ENCODE data around the gene GPRC5B. TPM values are rescaled to one million over a fixed set of nuclear protein-coding genes. Genes with fewer than 3 reads are reported as not detected.
A peak's percentile ranks its signal among the peaks of the same experiment; 100 is the strongest.

GPRC5B gene
- total and polyA plus RNA-seq, 9 donors: 24.3 to 99.9 (median 46.9) TPM

DNA sequence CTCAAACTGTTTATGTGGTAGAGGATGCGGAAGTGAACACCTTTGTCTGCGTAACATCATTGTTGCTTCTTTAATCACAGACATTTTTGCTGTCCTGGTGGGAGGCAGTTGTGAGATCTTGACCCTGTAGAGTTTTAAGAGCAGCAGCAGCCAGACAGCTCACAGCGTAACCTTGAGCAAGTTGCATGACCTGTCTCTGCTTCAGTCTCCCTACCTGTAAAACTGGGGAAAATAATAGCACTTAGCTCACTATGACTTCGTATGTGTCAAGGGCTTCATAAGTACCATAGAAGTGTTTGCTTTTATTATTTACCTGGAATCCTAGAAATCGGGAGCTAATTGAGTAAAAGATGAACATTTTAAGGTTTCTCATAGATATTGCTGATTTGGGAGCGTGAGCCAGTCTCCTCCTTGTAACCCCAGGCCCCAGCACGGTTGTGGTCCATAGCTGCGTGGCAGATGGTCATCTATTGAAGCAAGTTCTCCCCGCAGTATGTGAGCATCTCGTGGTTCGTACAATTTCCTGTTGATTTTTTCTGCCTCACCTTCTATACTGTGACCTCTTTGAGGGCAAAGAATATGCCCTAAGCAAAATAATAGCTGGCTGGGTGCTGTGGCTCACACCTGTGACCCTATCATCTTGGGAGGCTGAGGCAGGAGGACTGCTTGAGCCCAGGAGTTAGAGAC is 34.4 kb downstream of the GPRC5B start:
- 92 to 95% (median 95%) methylated on average over 11 of the region's 11 CpGs for WGBS, 3 donors
- Histone ChIP-seq H3K9me3 (no peaks in the 10 kb centered on the region), H3K36me3 (no peaks in the 10 kb centered on the region), H3K27me3 (no peaks in the 10 kb centered on the region), H3K27ac (no peak overlapping the region), H3K4me3 (no peak overlapping the region), H3K4me1 (ENCODE audit: insufficient read depth) (no peaks in the 10 kb centered on the region)
- intact Hi-C loops (cut with DNase I): no loop called here
- no peak for DNase-seq
- no peak for TF ChIP-seq POLR2A (IDR thresholded peaks at IDR 0.05)
- TF ChIP-seq, protein P1, sequence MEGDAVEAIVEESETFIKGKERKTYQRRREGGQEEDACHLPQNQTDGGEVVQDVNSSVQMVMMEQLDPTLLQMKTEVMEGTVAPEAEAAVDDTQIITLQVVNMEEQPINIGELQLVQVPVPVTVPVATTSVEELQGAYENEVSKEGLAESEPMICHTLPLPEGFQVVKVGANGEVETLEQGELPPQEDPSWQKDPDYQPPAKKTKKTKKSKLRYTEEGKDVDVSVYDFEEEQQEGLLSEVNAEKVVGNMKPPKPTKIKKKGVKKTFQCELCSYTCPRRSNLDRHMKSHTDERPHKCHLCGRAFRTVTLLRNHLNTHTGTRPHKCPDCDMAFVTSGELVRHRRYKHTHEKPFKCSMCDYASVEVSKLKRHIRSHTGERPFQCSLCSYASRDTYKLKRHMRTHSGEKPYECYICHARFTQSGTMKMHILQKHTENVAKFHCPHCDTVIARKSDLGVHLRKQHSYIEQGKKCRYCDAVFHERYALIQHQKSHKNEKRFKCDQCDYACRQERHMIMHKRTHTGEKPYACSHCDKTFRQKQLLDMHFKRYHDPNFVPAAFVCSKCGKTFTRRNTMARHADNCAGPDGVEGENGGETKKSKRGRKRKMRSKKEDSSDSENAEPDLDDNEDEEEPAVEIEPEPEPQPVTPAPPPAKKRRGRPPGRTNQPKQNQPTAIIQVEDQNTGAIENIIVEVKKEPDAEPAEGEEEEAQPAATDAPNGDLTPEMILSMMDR (IDR thresholded peaks at IDR 0.05): no peak
- no peak for TF ChIP-seq EP300 (IDR thresholded peaks at IDR 0.05)

GRCh38 chr16:19848756-19849155 is 35.9 kb downstream of the GPRC5B start:
- H3K27ac ChIP-seq: no peak overlapping the region
- TF ChIP-seq, protein P1 (IDR thresholded peaks at IDR 0.05): no peak
- TF ChIP-seq EP300 (IDR thresholded peaks at IDR 0.05): no peak
- no peak for TF ChIP-seq POLR2A (IDR thresholded peaks at IDR 0.05)
- no peak for DNase-seq
- H3K4me3 ChIP-seq: no peak overlapping the region
- no peaks in the 10 kb centered on the region for H3K9me3 ChIP-seq
- peaks cover 3% of the 10 kb centered on the region for H3K4me1 ChIP-seq (ENCODE audit: insufficient read depth)
- intact Hi-C loops (cut with DNase I): no loop called here
- WGBS, 3 donors: 90 to 94% (median 91%) methylated on average over 3 of the region's 3 CpGs
- no peaks in the 10 kb centered on the region for H3K36me3 ChIP-seq
- H3K27me3 ChIP-seq: no peaks in the 10 kb centered on the region

- intact Hi-C loops (cut with DNase I): no loop called here
- no peak for DNase-seq
- Histone ChIP-seq H3K36me3 (no peaks in the 10 kb centered on the region), H3K27me3 (no peaks in the 10 kb centered on the region), H3K4me3 (no peak overlapping the region), H3K9me3 (no peaks in the 10 kb centered on the region), H3K27ac (no peak overlapping the region), H3K4me1 (ENCODE audit: insufficient read depth) (peaks cover 3% of the 10 kb centered on the region)
- 57 to 68% (median 66%) methylated on average over 5 of the region's 5 CpGs for WGBS, 3 donors
- TF ChIP-seq EP300 (IDR thresholded peaks at IDR 0.05) (no peak), POLR2A (IDR thresholded peaks at IDR 0.05) (no peak)
- TF ChIP-seq, protein P1 (IDR thresholded peaks at IDR 0.05): no peak
Observed at GRCh38 chr16:19846436-19846835, 38.2 kb downstream of the GPRC5B start.

GRCh38 chr16:19844945-19845641 is 39.6 kb downstream of the GPRC5B start:
- H3K36me3 ChIP-seq: no peaks in the 10 kb centered on the region
- WGBS, 3 donors: 54 to 63% (median 57%) methylated on average over 11 of the region's 11 CpGs
- H3K4me1 ChIP-seq (ENCODE audit: insufficient read depth): peaks cover 3% of the 10 kb centered on the region
- intact Hi-C loops (cut with DNase I): no loop called here
- DNase-seq: no peak
- TF ChIP-seq POLR2A (IDR thresholded peaks at IDR 0.05) (no peak), EP300 (IDR thresholded peaks at IDR 0.05) (no peak)
- TF ChIP-seq, protein P1 (IDR thresholded peaks at IDR 0.05): no peak
- peak overlapping the region in 1 of 2 donors; percentile 31 for H3K27ac ChIP-seq
- H3K9me3 ChIP-seq: no peaks in the 10 kb centered on the region
- H3K27me3 ChIP-seq: no peaks in the 10 kb centered on the region
- no peak overlapping the region for H3K4me3 ChIP-seq
